Activated CD4-positive, alpha-beta T cell treated with anti-CD3 and anti-CD28 coated beads, Interleukin-2, amount 50 U/mL, for 16 hours (primary cell): Measurements from ENCODE around the gene HSF4.
"Not testable (repeated sequence)": the region's sequence is repeated elsewhere in the genome, so short reads cannot be mapped to it uniquely, and the experiment has no call there.

ENCODE experiments used
- DNase-seq: peaks from one replicate; pipeline ENCODE4 v3.0.0-alpha.2; 2020

HSF4 gene, protein sequence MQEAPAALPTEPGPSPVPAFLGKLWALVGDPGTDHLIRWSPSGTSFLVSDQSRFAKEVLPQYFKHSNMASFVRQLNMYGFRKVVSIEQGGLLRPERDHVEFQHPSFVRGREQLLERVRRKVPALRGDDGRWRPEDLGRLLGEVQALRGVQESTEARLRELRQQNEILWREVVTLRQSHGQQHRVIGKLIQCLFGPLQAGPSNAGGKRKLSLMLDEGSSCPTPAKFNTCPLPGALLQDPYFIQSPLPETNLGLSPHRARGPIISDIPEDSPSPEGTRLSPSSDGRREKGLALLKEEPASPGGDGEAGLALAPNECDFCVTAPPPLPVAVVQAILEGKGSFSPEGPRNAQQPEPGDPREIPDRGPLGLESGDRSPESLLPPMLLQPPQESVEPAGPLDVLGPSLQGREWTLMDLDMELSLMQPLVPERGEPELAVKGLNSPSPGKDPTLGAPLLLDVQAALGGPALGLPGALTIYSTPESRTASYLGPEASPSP

GRCh38 chr16:67164599-67165061 is at the start of gene HSF4:
TSS of gene HSF4 (plus strand) at chr16:67164745. CDS start at chr16:67164812, 67 bp downstream.
- DNase-seq = no peak

DNA sequence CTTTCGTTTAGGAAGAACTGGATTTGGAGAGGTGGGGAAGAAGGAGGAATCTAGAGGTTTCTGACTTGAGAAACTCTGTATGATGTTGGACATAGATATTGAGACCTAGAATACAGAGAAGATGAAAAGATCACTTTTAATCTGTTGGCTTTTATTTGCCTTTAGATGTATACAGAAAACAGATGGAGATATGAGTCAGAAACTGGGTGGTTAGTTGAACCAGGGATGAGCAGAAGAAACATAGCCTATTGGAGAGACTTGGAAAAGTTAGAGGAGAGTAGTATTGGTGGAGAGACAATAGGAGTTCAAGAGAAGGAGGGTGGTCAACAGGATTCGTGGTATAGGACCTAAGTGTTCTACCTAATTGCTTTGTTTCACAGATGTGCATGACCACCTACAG is 49.8 kb upstream of the HSF4 start:
- DNase-seq = no peak

- no peak for DNase-seq
Observed at GRCh38 chr16:67115639-67116038, 48.9 kb upstream of the HSF4 start.

- DNase-seq = no peak
Observed at GRCh38 chr16:67116388-67117311, 47.9 kb upstream of the HSF4 start.

DNA sequence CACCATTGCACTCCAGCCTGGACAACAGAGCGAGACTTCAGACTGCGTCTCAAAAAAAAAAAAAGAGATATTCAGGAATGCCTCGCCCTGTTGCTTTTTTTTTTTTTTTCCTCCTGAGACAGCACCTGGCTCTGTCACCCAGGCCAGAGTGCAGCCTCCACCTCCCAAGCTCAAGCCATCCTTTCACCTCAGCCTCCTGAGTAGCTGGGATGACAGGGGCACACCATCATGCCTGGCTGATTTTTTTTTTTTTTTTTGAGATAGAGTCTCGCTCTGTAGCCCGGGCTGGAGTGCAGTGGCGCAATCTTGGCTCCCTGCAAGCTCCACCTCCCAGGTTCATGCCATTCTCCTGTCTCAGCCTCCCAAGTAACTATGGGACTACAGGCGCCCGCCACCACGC is 46.8 kb upstream of the HSF4 start:
- DNase-seq = no peak

DNA sequence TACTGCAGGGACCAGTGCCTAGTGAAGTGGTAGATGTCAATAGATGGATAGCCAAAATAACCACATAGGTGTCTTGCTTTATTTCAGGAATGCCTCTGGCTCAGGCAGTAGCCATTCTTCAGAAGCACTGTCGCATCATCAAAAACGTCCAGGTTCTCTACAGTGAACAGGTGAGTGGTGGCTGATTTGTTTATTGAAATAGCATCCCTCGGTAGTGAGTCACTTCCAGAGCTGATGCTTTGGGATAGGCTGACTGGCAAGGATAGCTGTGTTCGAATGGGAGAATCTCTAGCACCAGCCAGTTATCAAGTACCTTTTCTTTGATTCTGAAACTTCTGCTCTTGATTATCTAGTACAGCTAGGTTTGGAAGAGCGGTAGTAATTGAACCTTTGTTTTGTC is 44.5 kb upstream of the HSF4 start:
- DNase-seq = no peak

GRCh38 chr16:67122799-67123198 is 41.7 kb upstream of the HSF4 start:
- not testable (repeated sequence) for DNase-seq

DNA sequence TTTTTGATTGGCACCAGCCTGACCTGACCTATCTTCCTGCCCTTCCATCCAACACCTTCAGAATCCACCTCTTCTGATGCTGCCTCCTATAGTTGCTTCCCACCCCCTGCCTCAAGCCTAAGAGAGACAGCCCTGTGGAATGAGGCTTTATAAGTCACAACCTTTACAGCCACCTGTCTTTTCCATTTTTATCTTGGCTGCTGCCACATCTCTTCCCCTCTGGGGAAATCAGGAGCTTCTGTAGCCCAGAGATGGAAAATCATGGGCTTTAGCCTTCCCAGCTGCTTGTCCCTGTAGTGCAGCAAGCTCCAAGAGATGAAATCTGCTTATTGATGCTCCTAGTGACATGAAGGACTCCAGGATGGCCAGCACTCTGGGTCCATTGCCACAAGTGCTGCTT is 36.1 kb upstream of the HSF4 start:
- DNase-seq = no peak

- no peak for DNase-seq
Observed at GRCh38 chr16:67128887-67129286, 35.7 kb upstream of the HSF4 start.

GRCh38 chr16:67129422-67129821 is 35.1 kb upstream of the HSF4 start:
- DNase-seq = no peak

- DNase-seq = no peak
Observed at GRCh38 chr16:67137605-67138004, 26.9 kb upstream of the HSF4 start.

DNA sequence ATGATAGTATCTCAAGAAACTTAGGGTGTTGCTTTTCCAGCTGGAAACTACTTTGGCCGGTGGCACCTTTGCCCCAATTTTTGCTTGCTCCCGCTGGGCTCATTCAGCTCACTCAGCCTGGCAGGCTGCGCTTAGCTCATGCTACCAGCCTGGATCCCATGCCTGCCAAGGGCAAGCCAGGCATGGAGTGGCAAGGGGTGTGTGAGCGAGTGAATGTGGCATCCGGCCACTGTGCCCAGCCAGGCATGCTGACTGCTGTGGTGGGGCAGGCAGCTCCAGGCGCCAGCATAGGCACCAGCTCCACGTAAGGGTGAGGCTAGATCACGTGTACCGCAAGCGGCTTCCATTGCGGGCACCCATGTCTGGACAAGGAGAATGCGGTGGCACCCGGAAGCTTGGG is 23.2 kb upstream of the HSF4 start:
- no peak for DNase-seq

- DNase-seq = no peak
Observed at GRCh38 chr16:67142342-67142741, 22.2 kb upstream of the HSF4 start.

- DNase-seq = no peak
Observed at GRCh38 chr16:67144943-67145342, 19.6 kb upstream of the HSF4 start.

DNA sequence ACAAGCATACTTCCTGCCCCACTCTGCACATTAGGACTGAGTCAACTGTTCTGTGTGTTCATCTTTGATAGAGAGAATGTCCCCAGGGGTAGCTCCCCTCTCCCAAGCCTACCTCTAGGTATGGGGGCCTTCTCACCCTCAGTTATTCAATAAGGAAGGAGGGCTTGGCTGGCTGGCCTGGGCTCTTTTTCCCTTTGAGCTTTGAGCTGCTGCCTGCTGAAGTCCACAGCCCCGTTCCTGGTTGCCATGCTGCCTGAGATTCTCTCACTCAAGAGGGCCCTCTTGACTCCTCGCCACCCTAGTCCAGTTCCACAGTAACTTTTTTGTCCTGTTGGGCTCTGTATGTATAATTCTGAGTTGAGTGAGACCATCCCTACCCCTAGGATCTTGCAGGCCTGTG is 18.8 kb upstream of the HSF4 start:
- no peak for DNase-seq

GRCh38 chr16:67146523-67147357 is 17.8 kb upstream of the HSF4 start:
- DNase-seq = no peak

- DNase-seq = no peak
Observed at GRCh38 chr16:67147437-67148140, 17.0 kb upstream of the HSF4 start.

DNA sequence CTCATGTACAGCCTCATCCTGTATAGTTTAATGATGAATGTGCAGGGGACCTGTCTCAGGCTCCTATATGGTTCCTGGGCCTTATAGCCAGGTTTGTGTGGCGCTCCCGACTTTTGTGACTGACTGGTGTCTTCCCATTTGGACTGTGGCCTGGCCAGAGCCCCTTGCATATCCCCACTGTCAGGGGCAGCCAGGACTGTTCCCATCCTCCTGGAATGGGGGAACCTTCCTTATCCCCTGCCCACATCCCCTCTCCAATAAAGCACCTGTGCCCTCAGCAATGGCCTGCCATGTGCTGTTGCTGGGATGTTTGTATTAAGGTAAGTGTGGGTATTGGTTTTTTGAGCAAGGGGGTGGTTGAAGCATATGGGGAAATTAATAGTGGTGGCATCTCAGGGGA is 16.3 kb upstream of the HSF4 start:
- no peak for DNase-seq

GRCh38 chr16:67148656-67149275 is 15.8 kb upstream of the HSF4 start:
- no peak for DNase-seq

DNA sequence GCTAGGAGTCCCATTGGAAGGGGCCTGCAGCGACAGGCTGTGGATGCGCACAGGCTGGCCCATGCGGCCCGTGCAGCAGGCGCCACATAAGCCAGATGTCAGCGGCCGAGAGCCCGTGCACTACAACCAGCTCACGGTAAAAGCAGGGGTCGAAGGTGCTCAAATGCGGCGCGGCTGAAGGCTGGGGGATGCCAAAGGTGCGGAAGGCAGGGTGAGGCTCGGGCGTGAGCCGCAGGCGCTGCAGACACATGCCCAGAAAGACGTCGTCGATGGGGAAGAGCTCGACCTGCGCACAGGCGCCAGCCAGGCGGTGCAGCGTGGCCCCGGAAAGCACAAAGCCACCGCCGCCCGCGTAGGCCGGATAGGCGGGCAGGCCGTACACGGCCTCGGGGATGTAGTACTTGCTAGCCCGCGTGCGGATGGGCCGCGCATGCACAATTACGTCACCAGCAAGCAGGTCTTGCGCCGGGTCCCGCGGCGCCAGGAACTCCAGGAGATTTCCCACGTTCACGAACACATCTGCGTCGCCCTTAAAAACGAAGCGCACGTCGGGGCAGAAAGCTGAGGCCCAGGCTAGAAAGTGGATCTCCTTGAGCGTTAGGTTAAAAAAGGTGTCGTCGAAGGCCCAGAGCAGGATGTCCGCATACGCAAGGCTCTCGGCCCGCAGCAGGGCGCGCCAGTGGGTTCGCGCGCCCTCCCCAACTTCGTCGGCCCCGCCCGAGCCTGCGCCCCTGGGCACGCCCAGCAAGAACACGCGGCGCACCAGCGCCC is 15.1 kb upstream of the HSF4 start:
- DNase-seq = no peak
